Neural cell (in vitro differentiated cells): ENCODE results near the gene ADSS1.

Experiments used
- CTCF ChIP-seq: fragments of 450-650 bp; IDR thresholded peaks from 2 replicates; pipeline ENCODE4 v1.5.1; 2014; ENCODE audit warnings: antibody characterized with exemption, mild to moderate bottlenecking, moderate library complexity; ENCODE audit not compliant: poor library complexity, severe bottlenecking
- EP300 ChIP-seq: fragments of 450-650 bp; conservative IDR thresholded peaks from 2 replicates; pipeline ENCODE4 v1.6.1; 2014; ENCODE audit warnings: antibody characterized with exemption, mild to moderate bottlenecking, moderate library complexity; ENCODE audit not compliant: poor library complexity, severe bottlenecking
- MXI1 ChIP-seq: fragments of 450-650 bp; conservative IDR thresholded peaks from 2 replicates; pipeline ENCODE4 v1.6.1; 2014; ENCODE audit warnings: antibody characterized with exemption, mild to moderate bottlenecking; ENCODE audit not compliant: poor library complexity, severe bottlenecking
- POLR2AphosphoS5 ChIP-seq: IDR thresholded peaks from 2 replicates; pipeline ENCODE4 v1.6.1; 2012
- SMC3 ChIP-seq: fragments of 450-650 bp; conservative IDR thresholded peaks from 2 replicates; pipeline ENCODE4 v1.6.1; 2014; ENCODE audit warnings: antibody characterized with exemption, mild to moderate bottlenecking, moderate library complexity; ENCODE audit not compliant: poor library complexity

- TF ChIP-seq POLR2AphosphoS5 (no peak), EP300 (no peak), MXI1 (no peak), CTCF (no peak), SMC3 (no peak)
Observed at GRCh38 chr14:104780513-104781030, 56.5 kb downstream of the ADSS1 start.
